Stomach (tissue), 19 donors: ENCODE data around the gene PRDM16. TPM values are rescaled to one million over a fixed set of nuclear protein-coding genes. Genes with fewer than 3 reads are reported as not detected.

Source experiments
- DNase-seq, 2 donors: peaks; one replicate each; pipeline versions ENCODE4 v3.0.0 to v3.0.0-alpha.2; 2013 to 2019
- H3K27ac ChIP-seq, 5 donors: fragments of 200-600 bp in 4 of 5; sonication (generic) in 4 of 5; one replicate each; pipeline ENCODE4 v1.5.1; 2013 to 2019; ENCODE audit warnings: mild to moderate bottlenecking in 1 of 5, moderate library complexity in 1 of 5
- H3K27me3 ChIP-seq, 3 donors: fragments of 200-600 bp; sonication (generic); one replicate each; pipeline ENCODE4 v1.5.1; 2017 to 2019; ENCODE audit warnings: mixed run types in 1 of 3
- H3K36me3 ChIP-seq, 4 donors: fragments of 200-600 bp; sonication (generic); 1 replicate in 3 of 4; 2 replicates in 1 of 4; pipeline ENCODE4 v1.5.1; 2016 to 2019
- H3K4me1 ChIP-seq, 4 donors: fragments of 200-600 bp; sonication (generic); one replicate each; pipeline ENCODE4 v1.5.1; 2016 to 2019
- H3K4me3 ChIP-seq, 4 donors: fragments of 200-600 bp; sonication (generic) in 3 of 4; one replicate each; pipeline ENCODE4 v1.5.1; 2016 to 2019; ENCODE audit warnings: mild to moderate bottlenecking in 1 of 4
- H3K9me3 ChIP-seq, 4 donors: fragments of 200-600 bp; sonication (generic); one replicate each; pipeline ENCODE4 v1.5.1; 2016 to 2019
- EP300 ChIP-seq: sonication (generic); formaldehyde crosslinking; IDR thresholded peaks from one replicate; pipeline ENCODE4 v1.6.1; 2017; ENCODE audit warnings: antibody characterized with exemption
- POLR2A ChIP-seq, 4 donors: fragments of 450-650 bp; IDR thresholded peaks; one replicate each; pipeline ENCODE4 v1.6.1; 2016; ENCODE audit warnings: antibody characterized with exemption in 4 of 4, control low read depth in 2 of 4, mild to moderate bottlenecking in 1 of 4, moderate library complexity in 1 of 4
- POLR2AphosphoS5 ChIP-seq, 3 donors: sonication (generic); formaldehyde crosslinking; IDR thresholded peaks; one replicate each; pipeline ENCODE4 v1.6.1; 2016; ENCODE audit warnings: antibody characterized with exemption in 3 of 3
- WGBS, 5 donors: extraction: QIAGEN DNeasy Blood & Tissue Kit in 3 of 5; methylation state at CpG; one replicate each; pipeline versions ENCODE4 v1.1.5 to v1.1.7; 2013 to 2018; 5-methylcytosine and 5-hydroxymethylcytosine counted together
- intact Hi-C: fragments of 100-400 bp; cut with DNase I; formaldehyde crosslinking; loops from one replicate; pipeline ENCODE4 v1.15.1; 2023; ENCODE audit warnings: low total_unique reads
- long read RNA-seq, 10 donors: transcript quantifications; one replicate each; lab custom pipeline, GENCODE V29; 2026
- polyA plus RNA-seq, 3 donors: library from polyadenylated mRNA; stranded (reverse); fragments of 200-250 nt; gene quantifications; one replicate each; pipeline ENCODE4 v1.2.3, GENCODE V29; 2013
- total RNA-seq, 5 donors: library from RNA; depleted of rRNA; stranded (reverse); fragments of >200 nt; gene quantifications; one replicate each; pipeline versions ENCODE4 v1.1.0 to v1.2.3, GENCODE V29; 2014 to 2016
- TF ChIP-seq, protein P1 (sequence below), 7 experiments: fragments of 450-650 bp in 4 of 7; fragments of 200-600 bp in 3 of 7; sonication (generic) in 3 of 7; IDR thresholded peaks; one replicate each; pipeline ENCODE4 v1.5.1; 2016 to 2019; ENCODE audit warnings: antibody characterized with exemption in 7 of 7, control low read depth in 2 of 7, mild to moderate bottlenecking in 1 of 7
- donor health status: healthy with polysubstance abuse.
- donor health status: Bipolar disorder and iron deficiency.
- donor health status: healthy.

PRDM16 gene
- 100 to 1,000 TPM in 2 of 5 donors, 10 to 100 TPM in 2, under 1 TPM in 1; 0.29 to 222 (median 32.2) TPM for total RNA-seq
- polyA plus RNA-seq: 1 to 10 TPM; 2.4 to 8.2 (median 7.0) TPM
- long read RNA-seq, donor 1: 0 reads
- long read RNA-seq, donor 2, partial matches to known transcripts: 0 of 4 reads
- long read RNA-seq, donor 2, other reads (novel, unspliced or antisense): 0 of 4 reads
- long read RNA-seq, donor 3, partial matches to known transcripts: 0 of 4 reads
- long read RNA-seq, donor 3, other reads (novel, unspliced or antisense): 0 of 4 reads
- long read RNA-seq, donor 4: 0 reads
- long read RNA-seq, donor 5, transcript PRDM16-210 (2 exons, 581 nt): major isoform, 6 of 6 reads
- long read RNA-seq, donor 5, partial matches to known transcripts: 0 of 6 reads
- long read RNA-seq, donor 5, other reads (novel, unspliced or antisense): 0 of 6 reads
- long read RNA-seq, donor 6: 0 reads
- long read RNA-seq, donor 7, transcript PRDM16-210 (2 exons, 581 nt): major isoform, 7 of 7 reads
- long read RNA-seq, donor 7, partial matches to known transcripts: 0 of 7 reads
- long read RNA-seq, donor 7, other reads (novel, unspliced or antisense): 0 of 7 reads
- long read RNA-seq, donor 8, partial matches to known transcripts: 0 of 5 reads
- long read RNA-seq, donor 8, other reads (novel, unspliced or antisense): 0 of 5 reads
- long read RNA-seq, donor 9, partial matches to known transcripts: 0 of 1 reads
- long read RNA-seq, donor 9, other reads (novel, unspliced or antisense): 0 of 1 reads
- long read RNA-seq, donor 10: 0 reads

DNA sequence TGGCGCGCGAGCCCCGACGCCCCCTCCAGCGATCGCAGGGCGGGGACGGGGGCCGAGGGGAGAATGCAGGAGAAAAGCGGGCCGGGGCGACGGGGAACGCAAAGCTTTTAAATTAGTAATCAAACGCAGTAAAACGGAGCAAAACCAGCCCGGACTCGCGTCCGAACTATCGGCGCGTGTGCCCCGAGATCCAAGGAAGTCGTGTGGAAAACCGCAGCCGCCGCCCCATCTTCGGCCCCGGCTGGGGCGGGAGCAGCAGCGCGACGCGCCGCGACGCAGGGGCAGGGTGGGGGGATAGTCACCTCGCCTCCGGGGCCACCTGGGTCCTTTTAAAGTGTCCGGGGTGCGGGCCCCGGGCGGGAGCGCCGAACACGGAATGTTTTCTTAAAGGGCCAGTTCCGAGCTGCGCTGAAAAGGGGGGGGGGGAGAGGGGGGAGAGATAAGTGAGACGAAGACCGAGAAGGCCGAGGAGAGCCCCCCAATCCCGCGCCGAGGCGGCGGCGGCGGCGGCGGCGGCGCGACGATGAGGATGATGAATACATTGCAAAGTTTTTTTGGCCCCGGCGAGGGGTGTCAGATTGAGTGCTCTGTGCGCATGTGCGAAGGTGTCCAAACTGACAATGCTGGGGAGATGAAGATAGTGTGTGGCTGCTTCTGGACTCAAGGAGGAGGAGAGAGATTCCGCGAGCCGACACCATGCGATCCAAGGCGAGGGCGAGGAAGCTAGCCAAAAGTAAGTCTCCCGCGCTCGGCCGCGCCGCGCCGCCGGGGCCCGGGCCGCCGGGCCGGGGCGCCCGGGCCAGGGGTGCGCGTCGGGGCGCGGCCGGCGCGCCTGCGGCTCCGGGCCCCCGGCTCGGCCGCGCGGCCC, at the start of gene PRDM16:
PRDM16 (plus strand) TSS at position 640 of the 868 bp plus-strand sequence; CDS start at position 697, 57 bp downstream.
- peak within 1 kb of the TSS; percentile 64 to 93 (median 84) for H3K4me3 ChIP-seq
- intact Hi-C loops: no loop called here
- DNase-seq: peak; percentile 69 to 82

DNA sequence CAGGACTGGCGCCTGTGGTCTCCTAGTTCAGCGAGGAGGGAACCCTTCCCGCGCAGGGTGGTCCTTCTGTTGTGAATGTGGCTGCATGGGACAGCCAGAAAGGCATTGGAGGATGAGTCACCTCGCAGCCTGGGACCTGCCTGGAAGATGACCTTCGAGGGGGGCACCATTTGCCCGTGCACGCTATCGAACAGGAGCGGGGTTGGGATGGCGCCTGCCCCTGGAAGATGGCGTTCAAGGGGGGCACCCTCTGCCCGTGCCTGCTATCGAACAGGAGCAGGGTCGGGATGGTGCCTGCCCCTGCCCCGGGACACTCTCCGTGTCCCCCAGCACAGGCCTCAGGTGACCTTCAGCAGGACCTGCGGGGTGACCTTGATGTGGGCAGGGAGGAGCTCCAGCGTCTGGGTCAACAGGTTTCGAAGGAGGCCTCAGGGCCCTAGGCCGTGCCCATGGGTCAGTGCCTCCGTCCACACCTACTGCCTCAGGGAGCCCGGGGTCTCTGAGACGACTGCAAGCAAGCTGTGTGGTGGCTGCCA, 49.4 kb upstream of the PRDM16 start:
- no peaks in the 10 kb centered on the region for H3K4me1 ChIP-seq
- H3K36me3 ChIP-seq: no peaks in the 10 kb centered on the region
- WGBS, 5 donors: 86 to 98% (median 95%) methylated on average over 19 to 24 of the region's 24 CpGs
- intact Hi-C loops: no loop called here
- H3K9me3 ChIP-seq: no peaks in the 10 kb centered on the region
- no peak overlapping the region for H3K4me3 ChIP-seq
- H3K27ac ChIP-seq: no peak overlapping the region
- peaks cover 4 to 54% (median 6%) of the 10 kb centered on the region in 3 donors for H3K27me3 ChIP-seq
- DNase-seq: no peak
- TF ChIP-seq POLR2A (IDR thresholded peaks at IDR 0.05): no peak
- no peak for TF ChIP-seq EP300
- TF ChIP-seq, protein P1, sequence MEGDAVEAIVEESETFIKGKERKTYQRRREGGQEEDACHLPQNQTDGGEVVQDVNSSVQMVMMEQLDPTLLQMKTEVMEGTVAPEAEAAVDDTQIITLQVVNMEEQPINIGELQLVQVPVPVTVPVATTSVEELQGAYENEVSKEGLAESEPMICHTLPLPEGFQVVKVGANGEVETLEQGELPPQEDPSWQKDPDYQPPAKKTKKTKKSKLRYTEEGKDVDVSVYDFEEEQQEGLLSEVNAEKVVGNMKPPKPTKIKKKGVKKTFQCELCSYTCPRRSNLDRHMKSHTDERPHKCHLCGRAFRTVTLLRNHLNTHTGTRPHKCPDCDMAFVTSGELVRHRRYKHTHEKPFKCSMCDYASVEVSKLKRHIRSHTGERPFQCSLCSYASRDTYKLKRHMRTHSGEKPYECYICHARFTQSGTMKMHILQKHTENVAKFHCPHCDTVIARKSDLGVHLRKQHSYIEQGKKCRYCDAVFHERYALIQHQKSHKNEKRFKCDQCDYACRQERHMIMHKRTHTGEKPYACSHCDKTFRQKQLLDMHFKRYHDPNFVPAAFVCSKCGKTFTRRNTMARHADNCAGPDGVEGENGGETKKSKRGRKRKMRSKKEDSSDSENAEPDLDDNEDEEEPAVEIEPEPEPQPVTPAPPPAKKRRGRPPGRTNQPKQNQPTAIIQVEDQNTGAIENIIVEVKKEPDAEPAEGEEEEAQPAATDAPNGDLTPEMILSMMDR (IDR thresholded peaks at IDR 0.05): no peak
- TF ChIP-seq POLR2AphosphoS5 (IDR thresholded peaks at IDR 0.05): no peak

More for the DNA sequence above, at the start of gene PRDM16:
- Histone ChIP-seq H3K9me3 (no peaks in the 10 kb centered on the region), H3K4me1 (peaks cover 35 to 80% (median 69%) of the 10 kb centered on the region in 4 donors), H3K27me3 (peaks cover 23 to 95% (median 58%) of the 10 kb centered on the region in 3 donors), H3K36me3 (no peaks in the 10 kb centered on the region), H3K27ac (peak within 1 kb of the TSS; percentile 93 to 97 (median 96))
- 0 to 1% (median 1%) methylated on average over 60 to 106 of the region's 106 CpGs for WGBS, 5 donors
- TF ChIP-seq, protein P1 (IDR thresholded peaks at IDR 0.05): no peak
- TF ChIP-seq POLR2AphosphoS5 (IDR thresholded peaks at IDR 0.05): peak in 2 of 3 donors; percentile 34 to 37

DNA sequence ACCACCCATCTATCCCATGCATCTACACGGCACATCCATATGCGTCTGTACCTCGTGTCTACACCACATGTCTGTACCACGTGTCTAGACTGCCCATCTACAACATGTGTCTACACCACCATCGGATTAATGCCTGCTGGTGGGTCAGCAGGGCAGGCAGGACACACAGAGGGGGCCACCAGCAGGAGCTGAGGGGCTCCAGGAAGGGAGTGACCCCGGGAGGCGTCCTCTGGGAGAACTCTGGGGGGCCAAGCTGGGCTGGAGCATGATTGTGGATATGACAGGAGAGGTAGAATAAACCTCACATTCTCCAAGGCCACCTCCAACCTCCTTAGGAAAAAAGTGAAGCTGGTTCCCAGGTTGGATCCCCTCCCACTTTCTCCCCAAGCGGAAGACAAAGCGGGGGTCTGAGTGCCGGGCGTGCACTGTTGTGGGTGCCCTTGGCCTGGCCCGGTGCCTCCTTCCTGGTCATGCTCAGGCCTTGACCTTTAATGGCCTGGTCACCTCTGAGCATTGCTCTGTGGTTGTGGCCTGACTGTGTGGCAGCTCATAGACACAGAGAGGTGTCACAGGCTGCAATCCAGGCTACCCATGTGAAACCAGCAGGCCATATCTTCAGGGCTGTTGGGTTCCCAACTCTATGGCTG, 48.6 kb upstream of the PRDM16 start:
- Histone ChIP-seq H3K27ac (no peak overlapping the region), H3K27me3 (peaks cover 0 to 54% (median 6%) of the 10 kb centered on the region in 3 donors), H3K9me3 (no peaks in the 10 kb centered on the region), H3K4me1 (no peaks in the 10 kb centered on the region), H3K4me3 (no peak overlapping the region), H3K36me3 (no peaks in the 10 kb centered on the region)
- intact Hi-C loops: no loop called here
- TF ChIP-seq EP300: no peak
- TF ChIP-seq POLR2AphosphoS5 (IDR thresholded peaks at IDR 0.05): no peak
- TF ChIP-seq, protein P1 (IDR thresholded peaks at IDR 0.05): no peak
- no peak for TF ChIP-seq POLR2A (IDR thresholded peaks at IDR 0.05)
- no peak for DNase-seq
- 89 to 94% (median 94%) methylated on average over 12 of the region's 12 CpGs for WGBS, 5 donors
